GM23248 (cell line): Measurements from ENCODE around the gene MUC21.

Experiments
- EZH2 ChIP-seq: fragments of 200-600 bp; sonication (generic); IDR thresholded peaks from 2 replicates; pipeline ENCODE4 v1.6.1; 2018; ENCODE audit warnings: antibody characterized with exemption, mild to moderate bottlenecking; ENCODE audit not compliant: insufficient read depth, poor library complexity, severe bottlenecking
- EZH2phosphoT487 ChIP-seq: fragments of 200-600 bp; sonication (generic); IDR thresholded peaks from 2 replicates; pipeline ENCODE4 v1.6.1; 2018; ENCODE audit warnings: antibody characterized with exemption, moderate library complexity, mild to moderate bottlenecking, low read depth; ENCODE audit not compliant: insufficient read depth

GRCh38 chr6:30987304-30987703 is 3.8 kb downstream of the MUC21 start:
- no peak for TF ChIP-seq EZH2
- TF ChIP-seq EZH2phosphoT487 = no peak
